ENCODE measurements around the gene PMCH. TPM values are rescaled to one million over a fixed set of nuclear protein-coding genes. Genes with fewer than 3 reads are reported as not detected.
"Not testable (repeated sequence)": the region's sequence is repeated elsewhere in the genome, so short reads cannot be mapped to it uniquely, and the experiment has no call there.

Gene PMCH, protein sequence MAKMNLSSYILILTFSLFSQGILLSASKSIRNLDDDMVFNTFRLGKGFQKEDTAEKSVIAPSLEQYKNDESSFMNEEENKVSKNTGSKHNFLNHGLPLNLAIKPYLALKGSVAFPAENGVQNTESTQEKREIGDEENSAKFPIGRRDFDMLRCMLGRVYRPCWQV
- total RNA-seq, result not detected in 2 replicates
- not detected for polyA plus RNA-seq (2012)

DNA sequence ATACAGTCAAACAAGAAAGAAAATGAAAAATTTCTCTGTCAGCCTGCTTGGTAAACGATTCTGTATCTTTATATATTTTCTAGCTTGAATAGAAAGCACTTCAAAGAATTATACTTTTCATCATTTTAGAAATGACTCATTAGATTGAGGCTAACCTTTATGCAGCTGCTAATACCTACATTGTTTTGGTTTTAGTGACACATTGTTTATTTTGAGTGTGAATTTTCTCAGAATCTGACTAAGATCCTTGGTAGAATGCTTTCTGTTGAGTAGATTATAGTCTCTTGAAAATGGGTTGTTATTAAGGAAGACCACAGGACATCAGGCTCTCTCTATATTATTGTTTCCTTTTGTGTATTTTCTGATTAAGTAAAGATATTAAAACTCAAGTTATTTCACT lies at the start of gene PMCH:
Gene PMCH (minus strand): TSS at position 45 of the 400 bp plus-strand sequence. CDS start 63 bp downstream, outside the sequence.
- DNase-seq (ENCODE audit: low read depth), result peak; percentile 31

DNA sequence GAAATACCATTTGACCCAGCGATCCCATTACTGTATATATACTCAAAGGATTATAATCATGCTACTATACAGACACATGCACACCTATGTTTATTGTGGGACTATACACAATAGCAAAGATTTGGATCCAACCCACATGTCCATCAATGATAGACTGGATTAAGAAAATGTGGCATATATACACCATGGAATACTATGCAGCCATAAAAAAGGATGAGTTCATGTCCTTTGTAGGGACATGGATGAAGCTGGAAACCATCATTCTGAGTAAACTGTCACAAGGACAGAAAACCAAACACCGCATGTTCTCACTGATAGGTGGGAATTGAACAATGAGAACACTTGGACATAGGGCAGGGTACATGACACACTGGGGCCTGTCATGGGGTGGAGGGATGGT lies 43.2 kb upstream of the PMCH start:
- DNase-seq (ENCODE audit: low read depth), result not testable (repeated sequence)

DNA sequence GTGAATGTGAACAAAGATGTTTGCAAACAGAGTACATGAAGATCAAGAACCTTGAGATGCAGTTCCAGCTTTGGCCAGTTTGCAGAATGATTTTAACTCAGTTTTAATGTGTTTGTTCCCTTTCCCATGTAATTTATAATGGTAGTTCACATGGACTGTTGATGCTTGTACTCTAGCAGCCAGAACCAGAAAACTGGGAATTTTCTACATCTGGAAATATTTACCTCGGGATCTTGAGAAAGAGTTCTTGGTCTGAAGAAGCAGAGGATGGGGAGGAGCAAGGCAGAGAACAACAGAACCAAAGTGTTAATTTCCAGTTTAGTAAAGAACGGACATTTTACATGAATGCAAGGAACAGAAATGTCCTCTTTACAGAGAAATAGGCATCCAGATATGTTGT lies 37.0 kb upstream of the PMCH start:
- no peak for DNase-seq (ENCODE audit: low read depth)

DNA sequence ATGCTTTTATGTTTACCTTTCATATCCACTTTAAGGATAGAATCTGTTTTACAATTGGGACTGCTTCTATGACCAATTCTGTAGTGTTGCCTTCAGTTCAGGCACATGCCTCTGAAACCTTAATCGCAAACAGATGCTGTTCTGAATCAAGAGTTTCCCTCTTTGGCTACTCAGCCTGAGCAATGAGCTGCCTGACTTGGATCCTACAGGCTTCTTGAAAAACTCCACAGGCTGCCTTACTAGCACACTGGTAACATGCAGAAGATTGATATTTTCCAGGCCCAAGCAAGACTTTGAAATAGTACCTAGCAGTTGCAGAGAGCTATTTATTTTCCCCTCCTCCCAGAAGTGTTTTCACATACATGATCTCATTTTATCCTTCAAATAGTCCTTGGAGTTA lies 34.8 kb upstream of the PMCH start:
- DNase-seq (ENCODE audit: low read depth), result no peak

DNA sequence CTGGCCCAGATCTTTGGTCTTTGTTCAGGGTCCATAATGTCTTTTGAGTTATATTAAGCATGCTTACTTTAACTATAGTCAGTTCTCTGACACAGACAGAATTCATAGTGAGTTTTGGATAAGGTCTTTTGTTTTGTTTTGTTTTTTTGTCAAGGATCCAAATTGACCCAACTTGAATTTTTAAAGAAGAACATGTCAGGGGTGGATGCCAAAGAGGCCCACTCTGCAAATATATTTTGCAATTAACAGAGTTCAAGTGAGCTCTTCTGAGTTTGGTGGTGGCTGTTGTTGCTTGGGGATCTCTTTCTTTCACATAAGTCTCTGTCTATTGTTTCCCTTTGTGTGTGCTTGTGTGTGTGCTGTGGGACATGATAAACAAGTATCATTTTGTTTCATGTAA lies 34.4 kb upstream of the PMCH start:
- no peak for DNase-seq (ENCODE audit: low read depth)

DNA sequence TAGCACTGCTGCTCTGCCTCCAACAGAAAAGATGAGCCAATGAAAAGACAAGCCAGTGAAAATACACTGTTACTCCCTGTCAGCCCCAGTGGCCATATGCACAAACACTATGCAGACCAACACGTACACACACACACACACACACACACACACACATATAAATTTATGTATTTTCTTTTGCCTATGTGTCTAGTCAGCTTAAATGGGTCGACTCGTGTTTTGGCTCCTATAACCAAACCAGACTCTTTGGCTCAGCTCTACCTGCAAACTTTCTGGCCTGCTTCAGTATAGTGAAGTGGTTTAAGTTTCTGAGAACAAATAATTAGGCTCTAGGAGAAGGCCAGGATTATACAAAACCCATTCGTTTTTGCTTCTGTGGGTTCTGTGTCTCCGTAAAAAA lies 30.3 kb upstream of the PMCH start:
- no peak for DNase-seq (ENCODE audit: low read depth)

DNA sequence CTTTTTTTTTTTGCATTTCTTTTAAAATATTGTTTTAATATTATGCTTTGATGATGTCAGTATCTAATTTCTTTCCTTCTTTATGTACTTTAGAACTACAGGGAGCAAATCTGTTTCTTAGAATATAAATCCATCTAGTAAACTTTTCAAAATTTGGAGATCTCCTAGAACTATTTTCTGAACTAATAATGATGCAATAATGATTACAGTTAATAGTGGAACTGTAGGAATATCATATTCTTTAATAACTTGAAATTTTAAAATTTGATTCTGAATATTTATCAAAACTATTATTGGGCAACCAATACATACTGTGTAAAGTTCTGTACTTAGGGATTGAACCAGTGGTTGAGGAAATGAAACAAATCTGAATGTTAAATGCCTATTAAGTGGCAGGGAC lies 23.1 kb upstream of the PMCH start:
- DNase-seq (ENCODE audit: low read depth), result no peak

DNA sequence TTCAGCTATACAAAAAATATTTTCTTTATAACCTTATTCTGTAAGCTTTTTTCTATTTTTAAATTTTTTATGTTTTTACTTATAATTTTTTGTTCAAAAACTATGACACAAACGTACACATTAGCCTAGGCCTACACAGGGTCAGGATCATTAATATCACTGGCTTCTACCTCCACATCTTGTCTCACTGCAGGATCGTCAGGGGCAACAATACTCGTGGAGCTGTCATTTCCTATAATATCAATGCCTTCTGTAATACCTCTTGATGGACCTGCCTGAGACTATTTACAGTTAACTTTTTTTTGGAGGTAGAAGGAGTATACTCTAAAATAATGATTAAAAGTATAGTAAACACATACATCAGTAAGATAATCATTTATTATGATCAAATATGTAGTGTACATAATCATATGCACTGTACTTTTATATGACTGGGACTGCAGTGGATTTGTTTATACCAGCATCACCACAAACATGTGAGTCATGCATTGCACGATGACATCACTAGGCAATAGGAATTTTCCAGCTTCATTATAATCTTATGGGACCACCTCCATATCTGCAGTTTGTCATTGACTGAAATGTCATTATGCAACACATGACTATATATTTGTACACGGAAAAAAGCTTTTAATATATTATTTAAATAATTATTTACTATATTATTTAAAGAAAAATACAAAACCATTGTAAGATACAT lies 18.5 kb upstream of the PMCH start:
- peak; percentile 46 for DNase-seq (ENCODE audit: low read depth)

DNA sequence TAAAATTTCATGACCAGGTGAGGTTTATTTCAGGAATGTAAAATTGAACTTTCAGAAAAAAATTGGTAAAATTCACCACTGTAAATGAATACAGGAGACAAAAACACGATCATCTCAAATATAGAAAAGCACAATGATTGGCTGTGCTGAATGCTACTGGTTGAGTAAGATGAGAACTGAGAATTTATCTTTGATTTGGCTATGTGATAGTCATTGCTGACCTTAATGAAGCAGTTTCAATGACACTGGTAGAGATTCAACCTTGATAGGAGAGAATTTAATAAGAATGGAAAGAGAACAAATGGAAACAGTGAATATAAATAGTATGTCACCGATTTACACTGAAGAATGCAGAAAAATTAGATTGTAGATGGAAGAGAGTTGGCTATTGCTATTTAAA lies 6.4 kb upstream of the PMCH start:
- no peak for DNase-seq (ENCODE audit: low read depth)

DNA sequence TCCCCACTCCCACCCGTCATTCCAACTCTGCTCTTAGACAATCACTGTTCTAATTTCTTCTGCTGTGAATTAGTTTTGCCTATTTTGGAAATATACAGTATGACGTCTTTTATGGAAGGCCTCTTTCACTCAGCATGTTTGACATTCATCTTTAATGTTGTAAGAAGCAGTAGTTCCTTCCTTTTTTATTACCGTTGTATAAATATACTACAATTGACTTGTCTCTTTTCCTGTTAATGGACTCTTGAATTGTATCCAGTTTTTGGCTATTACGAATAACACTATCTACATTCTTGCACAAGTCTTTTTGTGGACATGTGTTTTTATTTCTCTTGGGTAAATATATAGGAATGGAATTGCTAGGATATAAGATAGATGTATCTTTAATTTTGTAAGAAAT lies 4.9 kb upstream of the PMCH start:
- DNase-seq (ENCODE audit: low read depth), result no peak

DNA sequence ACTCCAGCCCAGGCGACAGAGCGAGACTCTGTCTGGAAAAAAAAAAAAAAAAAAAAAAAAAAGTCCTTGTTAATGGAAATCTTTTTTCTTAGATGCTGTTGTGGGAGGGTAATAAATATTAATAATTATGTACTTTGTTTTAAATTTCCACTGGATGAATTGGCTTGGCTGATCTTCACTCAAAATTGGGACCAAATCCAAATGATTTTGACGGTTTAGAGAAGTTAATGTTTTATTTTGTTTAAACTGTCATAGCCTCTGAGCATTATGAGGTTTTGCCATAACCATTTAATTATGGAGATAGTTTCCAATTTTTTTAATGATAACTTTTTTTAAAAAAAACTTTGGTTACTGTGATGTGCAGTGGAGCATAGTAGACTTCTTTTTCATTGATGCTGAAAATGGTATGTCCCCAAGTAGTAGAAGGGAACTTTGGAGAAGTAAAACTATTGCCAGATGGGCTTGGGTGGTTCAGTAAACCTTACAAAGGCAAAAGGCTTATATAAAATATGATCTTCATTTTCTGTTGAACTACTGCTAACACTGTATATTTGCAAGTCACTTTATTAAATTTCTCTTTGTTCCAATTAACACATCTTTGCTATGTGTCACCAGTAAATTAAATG lies 3.9 kb upstream of the PMCH start:
- no peak for DNase-seq (ENCODE audit: low read depth)

DNA sequence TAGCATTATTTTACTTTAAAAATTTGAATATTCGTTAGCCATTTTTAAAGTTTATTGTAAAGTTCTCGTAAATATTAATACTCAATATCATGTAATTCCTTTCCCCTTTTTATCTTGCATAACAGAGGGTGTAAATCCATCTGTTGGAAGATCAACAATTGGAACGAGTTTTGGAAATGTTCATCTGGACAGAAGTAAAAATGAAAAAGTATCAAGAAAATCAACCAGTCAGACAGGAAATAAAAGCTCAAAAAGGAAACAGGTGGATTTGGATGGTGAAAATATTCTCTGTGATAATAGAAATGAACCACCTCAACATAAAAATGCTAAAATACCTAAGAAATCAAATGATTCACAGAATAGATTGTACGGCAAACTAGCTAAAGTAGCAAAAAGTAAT lies 1.8 kb downstream of the PMCH start:
- DNase-seq (ENCODE audit: low read depth), result no peak

DNA sequence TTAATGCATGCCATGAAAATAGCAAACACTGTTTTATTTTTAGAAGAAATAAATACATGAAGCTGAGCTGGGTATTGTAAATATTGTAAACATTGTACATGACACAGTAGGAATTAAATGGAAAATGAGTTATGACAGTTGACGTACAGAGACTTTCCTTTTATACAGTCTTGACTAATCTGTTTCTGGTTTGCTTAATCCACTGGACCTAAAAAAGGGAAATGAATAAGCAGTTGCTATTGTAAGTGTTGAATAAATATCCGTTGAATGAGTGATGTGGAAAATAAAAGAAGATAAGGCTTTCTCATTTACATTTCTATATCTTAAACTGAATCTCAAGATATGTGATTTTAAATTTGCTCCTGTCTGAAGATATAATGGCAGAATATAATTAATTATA lies 15.0 kb downstream of the PMCH start:
- DNase-seq (ENCODE audit: low read depth), result peak; percentile 26

DNA sequence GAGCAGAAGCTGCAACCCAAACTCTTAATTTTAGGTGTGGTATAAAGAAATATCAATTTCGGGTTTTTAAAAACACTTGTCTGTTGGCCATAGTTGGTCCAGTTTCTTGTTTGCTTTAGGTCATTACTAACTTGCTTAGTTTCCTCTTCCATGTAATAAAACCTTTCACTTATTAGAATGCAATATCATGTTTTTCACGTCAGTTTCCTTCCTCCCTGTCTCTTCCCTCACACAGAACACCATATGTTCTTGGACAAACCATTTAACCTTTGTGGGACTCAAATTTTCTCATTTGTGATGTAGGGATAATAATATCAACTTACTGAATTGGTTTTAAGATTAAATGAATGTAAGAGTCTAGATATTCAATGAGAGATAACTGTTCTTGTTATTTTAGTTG lies 22.9 kb downstream of the PMCH start:
- no peak for DNase-seq (ENCODE audit: low read depth)

DNA sequence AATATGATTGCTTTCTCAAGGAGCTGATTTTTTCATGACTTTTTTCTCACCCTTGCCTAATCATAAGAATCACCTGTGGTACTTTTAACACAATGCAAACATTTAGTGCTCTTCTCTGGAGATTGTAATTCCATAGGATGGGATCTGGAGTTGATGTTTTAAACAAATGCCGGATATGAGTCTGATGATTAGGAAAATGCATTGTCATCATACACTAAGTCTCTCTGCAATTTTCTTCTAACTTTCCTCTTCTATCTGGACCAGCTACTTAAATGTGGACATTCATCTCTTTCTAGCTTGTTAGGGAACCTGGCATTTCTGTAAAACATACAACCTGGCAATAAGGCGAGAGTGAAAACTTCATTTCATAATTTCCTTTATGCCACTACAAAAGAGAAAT lies 23.5 kb downstream of the PMCH start:
- no peak for DNase-seq (ENCODE audit: low read depth)

DNA sequence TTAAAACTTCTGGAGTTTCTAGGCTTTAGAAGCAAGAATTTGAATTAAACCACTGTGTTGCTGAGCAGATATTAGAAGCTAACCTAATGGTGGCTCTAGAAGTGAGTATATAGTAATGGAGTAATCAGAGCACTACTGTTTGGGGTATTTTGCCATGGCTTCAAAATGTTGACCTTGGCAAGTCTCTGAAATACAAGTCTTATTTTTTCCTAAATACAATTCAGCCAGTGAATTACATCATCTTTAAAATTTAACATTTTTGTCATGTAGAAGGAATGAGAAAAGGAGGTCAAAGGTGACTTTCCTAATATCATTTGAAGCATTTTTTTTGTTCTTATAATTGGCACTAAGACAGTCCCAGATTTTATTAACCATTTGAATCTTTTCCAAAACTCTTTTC lies 25.2 kb downstream of the PMCH start:
- DNase-seq (ENCODE audit: low read depth), result peak; percentile 35

DNA sequence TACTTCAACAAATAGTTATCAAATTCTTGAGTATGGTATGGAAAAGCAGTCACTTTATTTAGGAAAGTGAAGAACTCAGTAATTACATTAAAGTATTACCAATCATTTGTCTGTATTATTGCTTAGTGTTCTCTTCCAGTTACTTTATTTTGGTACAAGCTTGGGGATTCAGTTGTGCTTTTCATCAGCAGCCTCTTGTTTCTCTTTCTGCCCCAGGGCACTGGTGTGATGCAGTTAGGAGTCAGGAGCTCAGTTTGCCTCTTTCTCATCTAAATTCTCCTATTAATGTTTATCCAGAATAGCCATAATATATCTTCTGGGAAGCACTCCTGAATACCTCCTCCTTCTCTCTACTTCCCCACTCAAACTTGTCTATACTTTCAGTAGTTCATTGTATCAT lies 25.7 kb downstream of the PMCH start:
- DNase-seq (ENCODE audit: low read depth), result no peak

DNA sequence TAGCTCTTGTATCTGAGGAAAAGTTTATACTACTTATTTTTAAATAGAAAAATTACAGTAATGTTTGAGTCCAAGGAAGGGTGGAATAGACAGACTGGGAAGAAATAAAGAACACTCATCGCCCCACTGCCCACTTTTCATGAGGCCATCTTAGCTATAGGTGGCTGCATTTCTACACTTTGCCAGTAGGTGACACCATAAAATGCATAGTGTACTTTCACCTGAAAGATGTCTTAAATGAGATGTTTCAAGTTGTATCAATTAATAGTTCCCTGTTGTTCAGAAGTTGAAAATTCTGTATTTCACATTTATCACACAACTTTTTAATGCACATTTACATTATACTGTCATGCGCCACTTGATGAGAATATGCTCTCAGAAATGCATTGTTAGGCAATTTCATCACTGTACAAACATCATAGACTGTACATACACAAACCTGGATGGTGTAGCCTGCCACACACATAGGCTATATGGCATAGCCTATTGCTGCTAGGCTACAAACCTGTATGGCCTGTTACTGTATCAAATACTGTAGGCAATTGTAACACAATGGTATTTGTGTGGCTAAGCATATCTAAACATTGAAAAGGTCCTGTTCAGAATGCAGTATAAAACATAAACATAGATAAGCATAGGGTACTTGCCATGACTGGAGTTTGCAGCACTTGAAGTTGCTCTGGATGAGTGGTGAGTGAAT lies 27.6 kb downstream of the PMCH start:
- DNase-seq (ENCODE audit: low read depth), result peak; percentile 24

DNA sequence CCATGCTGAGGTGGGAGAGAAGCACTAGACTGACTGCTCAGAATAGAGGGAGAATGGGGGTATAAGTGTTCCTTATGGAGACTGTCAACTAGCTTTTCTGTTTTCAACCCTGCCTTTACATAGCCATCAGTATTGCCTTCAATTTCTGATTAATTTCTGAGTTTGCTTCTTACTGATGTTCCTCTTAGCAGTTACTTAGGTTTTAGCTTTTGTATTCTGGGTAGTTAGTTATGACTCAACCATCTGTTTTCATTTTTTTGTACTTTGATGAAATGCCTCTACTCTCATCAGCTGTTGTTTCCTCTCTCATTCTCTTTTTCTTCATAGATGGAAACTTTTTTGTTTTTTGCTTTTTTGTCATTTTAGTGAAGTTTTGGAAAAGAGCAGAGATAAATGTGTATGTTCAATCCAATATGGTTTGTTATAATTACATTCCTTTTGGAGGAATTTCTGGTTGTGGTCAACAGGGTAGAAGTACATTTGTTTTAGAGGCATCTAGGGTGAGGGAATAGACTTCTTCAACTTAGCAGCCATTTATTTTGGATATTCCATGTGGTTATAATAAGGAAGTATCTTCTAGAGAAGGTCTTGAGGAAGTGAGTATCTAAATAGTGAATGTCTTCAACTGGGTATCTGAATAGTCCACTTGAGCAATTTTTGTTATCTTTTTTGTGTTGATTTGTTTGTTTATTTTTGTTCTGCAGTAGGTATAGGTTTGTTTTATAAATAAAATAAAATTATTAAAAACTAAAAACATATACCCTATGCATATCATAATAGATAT lies 29.6 kb downstream of the PMCH start:
- peak; percentile 25 for DNase-seq (ENCODE audit: low read depth)

DNA sequence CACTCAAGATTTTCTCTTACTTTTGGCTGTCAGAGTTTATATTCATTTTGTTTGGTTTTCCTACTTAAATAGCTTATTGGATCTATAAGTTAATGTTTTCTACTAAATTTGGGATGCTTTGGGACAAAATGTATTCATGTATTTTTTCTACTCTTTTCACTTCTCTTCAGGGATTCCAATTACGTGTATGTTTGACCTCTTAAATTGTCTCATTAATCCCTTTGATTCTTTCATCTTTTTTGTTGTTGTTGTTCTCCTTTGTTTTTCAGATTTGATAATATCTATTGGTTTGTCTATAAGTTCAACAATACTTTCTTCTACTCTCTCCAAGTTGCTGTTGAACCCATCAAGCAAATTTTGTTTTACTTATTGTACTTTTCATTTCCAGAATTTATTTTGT lies 34.2 kb downstream of the PMCH start:
- no peak for DNase-seq (ENCODE audit: low read depth)

DNA sequence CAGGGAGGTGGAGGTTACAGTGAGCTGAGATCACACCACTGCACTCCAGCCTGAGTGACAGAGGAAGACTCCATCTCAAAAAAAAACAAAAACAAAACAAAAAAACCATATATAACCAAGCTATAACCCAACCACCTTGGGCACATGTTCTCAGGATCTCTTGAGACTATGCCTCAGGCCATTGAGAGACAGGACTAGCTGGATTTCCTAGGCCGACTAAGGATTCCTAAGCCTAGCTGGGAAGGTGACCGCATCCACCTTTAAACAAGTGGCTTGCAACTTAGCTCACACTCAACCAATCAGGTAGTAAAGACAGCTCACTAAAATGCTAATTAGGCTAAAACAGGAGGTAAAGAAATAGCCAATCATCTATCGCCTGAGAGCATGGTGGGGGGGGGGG lies 42.4 kb downstream of the PMCH start:
- not testable (repeated sequence) for DNase-seq (ENCODE audit: low read depth)

Data from myocyte (in vitro differentiated cells).